Measurements from ENCODE around the gene CDSN.
"Not testable (repeated sequence)": the region's sequence is repeated elsewhere in the genome, so short reads cannot be mapped to it uniquely, and the experiment has no call there.

- TF ChIP-seq CTCF (optimal IDR thresholded peaks at IDR 0.05 in 1 of 3, IDR thresholded peaks at IDR 0.05 in 1 of 3, conservative IDR thresholded peaks at IDR 0.05 in 1 of 3; ENCODE audit: extremely low read depth in 1 of 3, insufficient read depth in 2 of 3, low read length in 3 of 3); EZH2 (IDR thresholded peaks at IDR 0.05; ENCODE audit: low read length): not testable (repeated sequence)
Measured at GRCh38 chr6:31067891-31068668, 52.2 kb downstream of the CDSN start.
